Smooth muscle cell (in vitro differentiated cells): ENCODE data around the gene BTN2A1. TPM values are rescaled to one million over a fixed set of nuclear protein-coding genes. Genes with fewer than 3 reads are reported as not detected.

ENCODE experiments used
- DNase-seq: peaks from one replicate; lab custom pipeline; 2025; ENCODE audit not compliant: unreplicated experiment; lab: John Stamatoyannopoulos, UW
- H2AFZ ChIP-seq: fragments of 200-600 bp; sonication (generic); 2 replicates; pipeline ENCODE4 v1.6.0; 2016; ENCODE audit warnings: antibody characterized with exemption, low read depth, mild to moderate bottlenecking
- H3F3A ChIP-seq: fragments of 200-600 bp; sonication (generic); 2 replicates; pipeline ENCODE4 v1.6.0; 2017; ENCODE audit warnings: antibody characterized with exemption, low read depth
- H3K27ac ChIP-seq: fragments of 200-600 bp; sonication (generic); 2 replicates; pipeline ENCODE4 v1.5.1; 2016; ENCODE audit warnings: low read depth, mild to moderate bottlenecking
- H3K27me3 ChIP-seq: fragments of 200-600 bp; sonication (generic); 2 replicates; pipeline ENCODE4 v1.6.1; 2016; ENCODE audit warnings: low read depth, mild to moderate bottlenecking
- H3K36me3 ChIP-seq: fragments of 200-600 bp; sonication (generic); 2 replicates; pipeline ENCODE4 v1.5.1; 2016; ENCODE audit warnings: low read depth
- H3K4me1 ChIP-seq: fragments of 200-600 bp; sonication (generic); 2 replicates; pipeline ENCODE4 v1.5.1; 2016; ENCODE audit warnings: low read depth
- H3K4me2 ChIP-seq: fragments of 200-600 bp; sonication (generic); 2 replicates; pipeline ENCODE4 v1.6.0; 2016; ENCODE audit warnings: mild to moderate bottlenecking
- H3K4me3 ChIP-seq: fragments of 200-600 bp; sonication (generic); 2 replicates; pipeline ENCODE4 v1.5.1; 2016; ENCODE audit warnings: mild to moderate bottlenecking
- H3K79me2 ChIP-seq: fragments of 200-600 bp; sonication (generic); 2 replicates; pipeline ENCODE4 v1.6.0; 2016; ENCODE audit warnings: low read depth, mild to moderate bottlenecking
- H3K9ac ChIP-seq: fragments of 200-600 bp; sonication (generic); 2 replicates; pipeline ENCODE4 v1.6.0; 2016; ENCODE audit warnings: low read depth
- H3K9me3 ChIP-seq: fragments of 200-600 bp; sonication (generic); replicated peaks from 2 replicates; pipeline ENCODE4 v1.5.1; 2016; ENCODE audit warnings: low read depth
- H4K20me1 ChIP-seq: fragments of 200-600 bp; sonication (generic); 2 replicates; pipeline ENCODE4 v1.6.0; 2016; ENCODE audit warnings: low read depth
- WGBS: methylation state at CpG from one replicate; pipeline ENCODE4 v1.1.7; 2016; ENCODE audit warnings: low lambda C conversion rate; 5-methylcytosine and 5-hydroxymethylcytosine counted together
- polyA plus RNA-seq: library from polyadenylated mRNA; unstranded; fragments of >200 nt; fragmentation: Nextera tagmentation; extraction: Ambion mirVana; gene quantifications from 2 replicates; pipeline ENCODE4 v1.2.1, GENCODE V29; 2016
- total RNA-seq: library from RNA; depleted of rRNA; stranded (reverse); fragments of >200 nt; gene quantifications from 2 replicates; pipeline ENCODE4 v1.2.3, GENCODE V29; 2014
- TF ChIP-seq, protein P1 (sequence below): fragments of 200-600 bp; sonication (generic); IDR thresholded peaks from 2 replicates; pipeline ENCODE4 v1.5.1; 2017; ENCODE audit warnings: borderline replicate concordance, mild to moderate bottlenecking, antibody characterized with exemption; ENCODE audit not compliant: insufficient read depth, poor library complexity, severe bottlenecking

Gene BTN2A1
- total and polyA plus RNA-seq, 2 experiments from 2014 or later: 36.3 to 40.5 TPM

DNA sequence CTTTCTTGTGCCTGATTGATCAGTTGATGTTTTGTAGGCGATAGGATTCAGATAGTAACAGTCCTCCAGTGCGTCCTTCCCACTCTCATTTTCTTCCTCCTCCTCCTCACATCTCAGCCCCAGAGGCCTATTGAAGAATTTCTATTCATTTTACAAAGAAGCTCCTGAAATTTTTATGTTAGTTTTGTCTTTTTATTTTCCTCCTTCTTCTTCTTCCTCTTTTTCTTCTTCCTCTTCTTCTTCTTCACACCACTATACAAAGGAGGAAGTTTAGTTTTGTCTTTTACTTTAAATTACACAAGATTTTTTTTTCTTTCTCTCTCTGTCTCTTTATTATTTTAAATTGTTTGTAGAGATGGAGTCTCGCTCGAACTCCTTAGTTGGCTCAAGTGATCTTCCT, 19.1 kb downstream of the BTN2A1 start:
- 89% methylated on average over 4 of the region's 4 CpGs for WGBS
- H3K79me2 ChIP-seq: no peaks in the 10 kb centered on the region
- H3F3A ChIP-seq: peaks cover 13% of the 10 kb centered on the region
- no peak overlapping the region for H3K9ac ChIP-seq
- no peaks in the 10 kb centered on the region for H3K27me3 ChIP-seq
- no peak overlapping the region for H3K4me2 ChIP-seq
- no peak overlapping the region for H3K27ac ChIP-seq
- TF ChIP-seq, protein P1, sequence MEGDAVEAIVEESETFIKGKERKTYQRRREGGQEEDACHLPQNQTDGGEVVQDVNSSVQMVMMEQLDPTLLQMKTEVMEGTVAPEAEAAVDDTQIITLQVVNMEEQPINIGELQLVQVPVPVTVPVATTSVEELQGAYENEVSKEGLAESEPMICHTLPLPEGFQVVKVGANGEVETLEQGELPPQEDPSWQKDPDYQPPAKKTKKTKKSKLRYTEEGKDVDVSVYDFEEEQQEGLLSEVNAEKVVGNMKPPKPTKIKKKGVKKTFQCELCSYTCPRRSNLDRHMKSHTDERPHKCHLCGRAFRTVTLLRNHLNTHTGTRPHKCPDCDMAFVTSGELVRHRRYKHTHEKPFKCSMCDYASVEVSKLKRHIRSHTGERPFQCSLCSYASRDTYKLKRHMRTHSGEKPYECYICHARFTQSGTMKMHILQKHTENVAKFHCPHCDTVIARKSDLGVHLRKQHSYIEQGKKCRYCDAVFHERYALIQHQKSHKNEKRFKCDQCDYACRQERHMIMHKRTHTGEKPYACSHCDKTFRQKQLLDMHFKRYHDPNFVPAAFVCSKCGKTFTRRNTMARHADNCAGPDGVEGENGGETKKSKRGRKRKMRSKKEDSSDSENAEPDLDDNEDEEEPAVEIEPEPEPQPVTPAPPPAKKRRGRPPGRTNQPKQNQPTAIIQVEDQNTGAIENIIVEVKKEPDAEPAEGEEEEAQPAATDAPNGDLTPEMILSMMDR: no peak
- no peak overlapping the region for H2AFZ ChIP-seq
- H4K20me1 ChIP-seq: no peaks in the 10 kb centered on the region
- no peak overlapping the region for H3K4me3 ChIP-seq
- H3K4me1 ChIP-seq: peaks cover 26% of the 10 kb centered on the region
- no peak for DNase-seq
- no peaks in the 10 kb centered on the region for H3K9me3 ChIP-seq
- H3K36me3 ChIP-seq: no peaks in the 10 kb centered on the region

GRCh38 chr6:26477426-26477825, 19.7 kb downstream of the BTN2A1 start:
- Histone ChIP-seq H3K4me3 (no peak overlapping the region), H4K20me1 (no peaks in the 10 kb centered on the region), H3K4me2 (no peak overlapping the region), H3K9ac (no peak overlapping the region), H3K9me3 (no peaks in the 10 kb centered on the region), H3K4me1 (peaks cover 26% of the 10 kb centered on the region), H3K79me2 (no peaks in the 10 kb centered on the region), H3K27me3 (no peaks in the 10 kb centered on the region), H2AFZ (no peak overlapping the region), H3F3A (peaks cover 13% of the 10 kb centered on the region), H3K27ac (no peak overlapping the region), H3K36me3 (no peaks in the 10 kb centered on the region)
- WGBS: 43% methylated on average over 1 of the region's 1 CpG
- TF ChIP-seq, protein P1: no peak
- no peak for DNase-seq

DNA sequence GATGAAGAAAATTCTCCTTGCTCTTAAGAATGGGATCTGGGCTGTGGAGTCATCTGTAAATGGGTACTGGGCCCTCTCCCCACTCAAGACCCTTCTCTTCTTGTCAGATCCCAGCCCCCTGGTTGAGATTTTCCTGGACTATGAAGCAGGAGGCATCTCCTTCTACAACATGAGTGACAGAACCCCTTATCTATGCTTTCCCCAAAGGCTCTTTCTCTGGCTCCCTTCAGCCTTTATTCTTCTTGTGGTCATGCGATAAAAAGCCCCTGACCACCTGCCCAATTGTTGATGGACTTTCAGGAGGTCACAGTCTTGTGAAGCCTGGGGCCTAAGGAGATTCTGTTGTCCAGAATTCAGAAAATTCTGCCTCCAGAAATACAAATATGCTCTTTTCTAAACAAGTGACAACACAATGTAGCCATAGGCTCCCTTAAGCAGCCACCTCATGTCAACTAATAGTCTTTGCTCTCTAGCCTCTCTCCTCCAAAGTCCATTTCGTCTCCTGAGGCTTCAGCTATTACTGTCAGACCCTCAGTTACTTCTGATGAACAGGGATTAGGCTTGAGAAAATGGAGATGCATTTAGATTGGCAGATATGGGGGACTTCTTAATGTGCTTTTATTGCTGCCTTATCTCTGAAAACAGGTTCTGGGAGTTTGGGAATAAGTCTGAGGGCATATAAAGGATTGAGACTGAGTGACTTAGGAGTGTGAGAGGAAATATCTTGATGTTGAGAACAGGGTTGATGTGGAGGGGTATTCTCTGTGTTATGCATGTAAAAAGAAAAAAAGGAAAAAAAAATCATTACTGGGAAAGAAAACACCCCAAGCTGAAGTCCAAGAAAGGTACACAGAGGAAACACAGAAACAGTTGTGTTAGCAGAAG, 20.6 kb downstream of the BTN2A1 start:
- Histone ChIP-seq H3K79me2 (no peaks in the 10 kb centered on the region), H3K27me3 (no peaks in the 10 kb centered on the region), H3K4me1 (peaks cover 23% of the 10 kb centered on the region), H3K27ac (no peak overlapping the region), H4K20me1 (no peaks in the 10 kb centered on the region), H3K36me3 (no peaks in the 10 kb centered on the region), H3K4me2 (no peak overlapping the region), H2AFZ (peak overlapping the region; percentile 73), H3K9ac (no peak overlapping the region), H3K4me3 (no peak overlapping the region), H3F3A (peaks cover 13% of the 10 kb centered on the region), H3K9me3 (no peaks in the 10 kb centered on the region)
- 84% methylated on average over 2 of the region's 2 CpGs for WGBS
- TF ChIP-seq, protein P1: no peak
- no peak for DNase-seq

GRCh38 chr6:26478985-26479278, 21.2 kb downstream of the BTN2A1 start:
- Histone ChIP-seq H4K20me1 (no peaks in the 10 kb centered on the region), H3K9me3 (no peaks in the 10 kb centered on the region), H3K79me2 (no peaks in the 10 kb centered on the region), H3K27ac (no peak overlapping the region), H3K27me3 (no peaks in the 10 kb centered on the region), H3K4me3 (no peak overlapping the region), H3K4me1 (peaks cover 21% of the 10 kb centered on the region), H3K4me2 (no peak overlapping the region), H2AFZ (peak overlapping the region; percentile 73), H3K36me3 (no peaks in the 10 kb centered on the region), H3K9ac (no peak overlapping the region), H3F3A (peaks cover 13% of the 10 kb centered on the region)
- no peak for DNase-seq
- TF ChIP-seq, protein P1: no peak
- WGBS: 15% methylated on average over 3 of the region's 3 CpGs
